Stimulated activated CD8-positive, alpha-beta memory T cell treated with anti-CD3 and anti-CD28 coated beads, Interleukin-4, amount 100 ng/mL, for 48 hours (primary cell): ENCODE measurements around the gene DNM2.
"Not testable (repeated sequence)": the region's sequence is repeated elsewhere in the genome, so short reads cannot be mapped to it uniquely, and the experiment has no call there.

ENCODE experiments used
- DNase-seq: peaks from one replicate; pipeline ENCODE4 v3.0.0-alpha.2; 2020

The DNM2 gene

GRCh38 chr19:10726268-10726667 is 8.4 kb downstream of the DNM2 start:
- DNase-seq, result no peak

DNA sequence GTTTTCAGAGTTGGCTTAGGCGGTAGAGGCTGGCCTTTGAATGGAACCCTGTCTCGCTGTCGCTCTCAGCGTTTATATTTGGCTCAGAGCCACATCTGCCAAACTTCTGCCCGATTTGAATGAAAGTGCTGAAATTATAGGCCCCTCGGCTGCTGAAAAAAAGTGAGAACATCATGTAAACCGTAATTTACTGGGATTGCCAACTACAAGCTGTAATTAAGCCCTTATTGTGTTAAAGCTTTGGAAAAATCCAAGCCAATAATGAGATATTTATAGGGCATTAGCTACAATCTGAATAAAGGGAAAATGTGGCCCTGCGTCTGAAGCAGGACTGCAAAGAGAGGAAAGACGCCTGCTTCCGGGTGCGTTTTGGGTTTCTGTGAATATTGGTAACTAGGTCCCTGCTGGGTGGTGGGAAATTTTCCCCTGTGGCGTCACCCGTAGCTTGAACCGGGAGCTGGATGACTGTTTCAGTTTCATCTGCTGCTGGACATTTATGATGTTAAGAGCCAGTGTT is 9.9 kb downstream of the DNM2 start:
- no peak for DNase-seq

- DNase-seq, result no peak
These were observed 11.5 kb downstream of the DNM2 start for GRCh38 chr19:10729411-10729810.

DNA sequence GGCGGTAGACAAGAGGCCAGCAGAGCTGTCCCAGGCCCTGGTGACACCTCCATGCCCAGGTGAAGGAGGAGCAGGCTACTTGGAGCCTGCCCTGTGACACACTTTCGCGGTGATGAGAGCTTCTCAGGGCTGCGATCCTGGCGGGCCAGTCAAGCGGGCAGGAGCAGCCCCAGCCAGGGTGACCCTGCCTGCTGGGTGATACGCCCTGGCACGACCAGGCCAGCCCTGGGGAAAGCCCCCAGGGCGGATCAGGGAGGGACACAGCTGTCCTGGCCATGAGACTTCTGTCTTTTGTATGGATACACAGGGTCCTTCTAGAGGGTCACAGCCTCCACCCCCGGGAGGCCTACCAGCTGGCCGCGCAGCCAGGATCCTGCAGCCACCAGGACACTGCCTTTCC is 13.1 kb downstream of the DNM2 start:
- no peak for DNase-seq

- DNase-seq, result no peak
These were observed 17.9 kb downstream of the DNM2 start for GRCh38 chr19:10735741-10736140.

- DNase-seq, result no peak
These were observed 18.3 kb downstream of the DNM2 start for GRCh38 chr19:10736189-10736588.

DNA sequence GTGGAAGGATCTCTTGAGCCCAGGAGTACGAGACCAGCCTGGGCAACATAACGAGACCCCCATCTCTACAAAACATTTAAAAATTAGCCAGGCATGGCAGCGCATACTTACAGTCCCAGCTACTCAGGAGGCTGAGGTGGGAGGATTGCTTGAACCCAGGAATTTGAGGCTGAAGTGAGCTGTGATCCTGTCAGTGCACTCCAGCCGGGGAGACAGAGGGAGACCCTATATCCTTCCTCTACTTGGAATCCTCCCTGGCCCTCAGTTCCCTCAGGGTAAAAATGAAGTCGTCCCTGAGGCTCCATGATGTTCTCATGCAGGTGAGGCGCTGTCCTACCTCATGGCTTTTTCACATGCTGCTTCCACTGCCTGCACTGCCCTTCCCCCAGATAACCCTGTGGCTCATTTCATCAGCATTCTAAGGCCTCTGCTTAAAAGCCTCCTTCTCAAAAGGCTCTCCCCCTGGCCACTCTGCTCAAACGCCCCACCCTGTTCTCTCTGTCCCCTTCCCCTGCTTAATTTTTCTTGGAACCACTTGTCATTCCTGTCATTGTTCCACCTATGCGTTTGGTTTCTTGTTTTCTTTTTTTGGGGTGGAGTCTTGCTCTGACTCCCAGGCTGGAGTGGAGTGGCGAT is 19.2 kb downstream of the DNM2 start:
- DNase-seq, result no peak

GRCh38 chr19:10737722-10738121 is 19.8 kb downstream of the DNM2 start:
- no peak for DNase-seq

DNA sequence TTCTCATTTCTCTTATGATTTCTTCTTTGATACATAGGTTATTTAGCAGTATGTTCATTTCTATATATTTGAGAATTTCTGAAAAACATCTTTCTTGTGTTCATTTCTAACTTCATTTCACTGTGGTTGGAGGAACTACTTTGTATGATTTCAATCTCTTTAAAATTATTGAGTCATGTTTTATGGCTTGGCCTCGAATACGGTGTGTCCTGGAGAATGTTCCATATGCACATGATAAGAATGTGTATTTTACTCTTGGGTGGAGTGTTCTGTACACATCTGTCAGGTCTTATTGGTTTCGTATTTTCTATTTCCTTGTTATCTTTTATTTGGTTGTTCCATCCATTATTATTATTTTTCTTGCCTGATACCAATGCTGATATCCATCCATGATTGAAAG is 22.9 kb downstream of the DNM2 start:
- DNase-seq, result no peak

- DNase-seq, result no peak
These were observed 24.6 kb downstream of the DNM2 start for GRCh38 chr19:10742476-10742875.

GRCh38 chr19:10744253-10744798 is 26.4 kb downstream of the DNM2 start:
- DNase-seq, result no peak

GRCh38 chr19:10744801-10745293 is 27.0 kb downstream of the DNM2 start:
- no peak for DNase-seq

DNA sequence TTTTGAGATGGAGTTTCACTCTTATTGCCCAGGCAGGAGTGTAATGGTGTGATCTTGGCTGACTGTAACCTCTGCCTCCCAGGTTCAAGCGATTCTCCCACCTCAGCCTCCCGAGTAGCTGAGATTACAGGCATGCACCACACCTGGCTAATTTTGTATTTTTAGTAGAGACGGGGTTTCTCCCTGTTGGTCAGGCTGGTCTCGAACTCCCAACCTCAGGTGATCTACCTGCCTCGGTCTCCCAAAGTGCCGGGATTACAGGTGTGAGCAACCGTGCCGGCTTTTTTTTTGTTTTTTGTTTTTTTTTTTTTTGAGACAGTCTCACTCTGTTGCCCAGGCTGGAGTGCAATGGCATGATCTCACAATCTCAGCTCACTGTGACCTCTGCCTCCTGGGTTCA is 28.6 kb downstream of the DNM2 start:
- DNase-seq, result not testable (repeated sequence)

- DNase-seq, result no peak
These were observed 29.4 kb downstream of the DNM2 start for GRCh38 chr19:10747271-10747670.

GRCh38 chr19:10747674-10748073 is 29.8 kb downstream of the DNM2 start:
- DNase-seq, result no peak

GRCh38 chr19:10748195-10748926 is 30.5 kb downstream of the DNM2 start:
- no peak for DNase-seq

GRCh38 chr19:10748927-10749434 is 31.1 kb downstream of the DNM2 start:
- no peak for DNase-seq

- DNase-seq, result no peak
These were observed 31.8 kb downstream of the DNM2 start for GRCh38 chr19:10749435-10750384.

DNA sequence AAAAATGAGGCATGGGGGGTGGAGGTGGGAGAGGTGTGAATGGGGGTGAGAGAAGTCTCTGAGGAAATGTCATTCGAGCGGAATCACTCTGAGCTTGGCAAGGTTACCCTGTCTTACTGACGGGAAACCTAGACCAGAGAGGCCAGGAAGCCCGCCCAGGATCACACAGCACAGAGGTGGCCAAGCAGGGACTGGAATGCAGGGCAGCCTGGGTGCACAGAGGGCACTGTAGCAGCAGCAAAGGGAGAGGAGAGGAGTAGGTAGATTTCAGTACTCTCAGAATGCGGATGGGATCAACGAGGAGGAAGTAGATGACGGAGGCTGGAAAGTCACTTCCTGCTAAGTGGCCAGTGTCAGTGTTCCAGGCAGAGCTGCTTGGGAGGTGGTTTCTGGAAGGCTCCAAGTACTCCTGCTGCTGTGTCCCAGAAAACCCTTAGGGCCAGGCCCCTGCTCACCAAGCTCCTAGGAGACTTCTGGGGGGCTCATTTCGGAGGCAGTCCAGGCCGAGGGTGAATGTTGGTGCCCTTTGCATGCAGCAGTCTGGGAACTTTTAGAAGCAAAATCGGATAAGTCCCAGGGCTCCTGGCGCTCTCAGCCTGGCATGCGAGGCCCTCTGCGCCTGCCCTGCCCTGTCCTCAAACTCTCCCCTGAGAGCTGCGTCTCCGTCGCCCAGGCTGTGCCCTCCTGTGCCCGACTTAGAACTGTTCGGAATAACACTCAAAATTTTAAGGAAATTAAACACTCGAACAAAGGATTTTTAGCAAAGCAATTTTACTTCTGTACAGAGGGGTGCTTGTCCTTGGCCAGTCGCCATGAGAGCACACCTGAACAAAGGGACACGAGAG is 33.5 kb downstream of the DNM2 start:
- no peak for DNase-seq

- DNase-seq, result no peak
These were observed 34.5 kb downstream of the DNM2 start for GRCh38 chr19:10752237-10752912.
